GM15510 (cell line): ENCODE measurements around the gene CCDC69.

Experiments used
- POLR2A ChIP-seq: IDR thresholded peaks from 3 replicates; pipeline ENCODE4 v1.6.1; 2011; ENCODE audit warnings: borderline replicate concordance; ENCODE audit not compliant: insufficient read length; ENCODE audit errors: extremely low read depth

The CCDC69 gene

DNA sequence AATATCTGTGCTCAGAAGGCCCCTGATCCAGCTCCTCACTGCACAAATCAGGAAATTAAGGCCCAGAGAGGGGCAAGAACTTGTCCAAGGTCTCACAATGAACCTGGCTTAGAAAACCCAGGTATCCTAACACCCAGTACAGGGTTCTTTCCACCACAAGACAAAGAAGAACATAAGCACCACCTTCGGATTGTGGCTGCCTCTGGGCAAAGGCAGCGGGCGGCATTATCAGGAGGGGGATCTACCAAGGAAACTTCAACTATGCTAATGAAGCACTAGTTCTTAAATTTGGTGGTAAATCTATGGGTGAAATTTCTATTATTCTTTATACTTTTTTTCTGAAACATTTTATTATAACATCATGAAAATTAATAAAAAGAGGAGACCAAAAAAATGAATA, 84.2 kb downstream of the CCDC69 start:
- no peak for TF ChIP-seq POLR2A

DNA sequence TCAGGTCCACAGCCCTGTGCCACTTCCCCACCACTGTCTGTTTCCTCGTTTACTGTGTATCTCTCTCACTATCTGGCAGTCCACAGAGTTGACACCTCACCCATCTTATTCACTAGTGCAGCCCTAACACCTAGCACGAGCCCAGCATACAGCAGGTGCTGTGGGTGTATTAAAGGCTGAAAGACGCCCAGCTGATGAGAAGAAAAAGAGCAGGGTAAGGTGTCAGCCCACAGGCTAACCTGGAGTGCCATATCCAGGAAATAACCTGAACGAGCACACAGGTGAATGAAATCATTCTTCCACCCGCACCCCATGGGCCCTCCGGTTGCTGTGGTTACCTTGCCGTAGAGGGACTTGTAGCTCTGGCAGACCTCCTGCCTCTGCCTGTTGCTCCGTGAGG, 84.9 kb downstream of the CCDC69 start:
- no peak for TF ChIP-seq POLR2A

DNA sequence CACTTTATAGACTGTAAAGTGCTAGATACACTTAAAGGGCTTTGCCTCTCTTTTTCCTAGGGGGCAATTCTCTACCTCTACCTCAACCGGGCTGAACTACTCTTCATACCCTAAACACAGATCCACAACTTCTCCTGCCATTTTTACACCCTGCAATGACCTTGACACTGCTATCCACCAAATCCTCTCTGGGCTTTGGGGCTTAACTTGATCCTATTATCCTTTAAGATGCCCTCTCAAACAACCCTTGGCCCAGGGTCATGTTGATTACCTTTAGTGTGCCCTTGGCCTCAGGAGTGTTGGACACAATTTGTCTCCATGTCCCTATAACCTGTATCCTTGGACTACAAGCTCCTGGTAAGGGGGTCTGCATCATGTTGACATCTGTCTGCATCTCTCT, 85.8 kb downstream of the CCDC69 start:
- TF ChIP-seq POLR2A = no peak

DNA sequence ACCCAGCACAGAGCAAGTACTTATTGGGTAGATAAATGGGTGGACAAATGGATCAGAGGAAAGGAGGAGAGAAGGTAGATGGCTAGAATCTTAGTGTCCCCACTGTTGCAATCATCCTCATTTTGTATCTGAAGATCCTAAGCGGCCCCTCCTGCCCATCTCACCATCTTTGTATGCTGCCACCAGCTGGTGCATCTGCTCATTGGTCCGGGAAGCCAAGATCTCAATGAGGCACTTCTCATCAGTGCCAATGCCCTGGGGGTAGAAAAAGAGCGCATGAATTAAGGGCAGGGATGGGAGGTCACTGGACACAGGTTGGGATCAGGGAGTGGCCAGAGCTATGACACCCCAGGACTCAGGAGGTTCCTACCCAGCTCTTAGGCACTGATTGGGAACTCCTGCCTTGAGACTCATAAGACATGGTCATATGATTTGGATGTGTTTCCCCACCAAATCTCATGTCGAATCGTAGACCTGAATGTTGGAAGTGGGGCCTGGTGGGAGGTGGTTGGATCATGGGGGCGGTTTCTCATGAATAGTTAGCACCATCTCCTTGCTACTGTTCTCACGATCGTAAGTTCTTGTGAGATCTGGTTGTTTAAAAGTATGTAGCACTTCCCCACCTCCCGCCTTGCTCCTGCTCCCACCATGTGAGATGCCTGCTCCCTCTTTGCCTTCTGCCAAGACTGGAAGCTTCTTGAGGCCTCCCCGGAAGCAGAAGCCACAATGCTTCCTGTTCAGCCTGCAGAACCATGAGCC, 86.6 kb downstream of the CCDC69 start:
- no peak for TF ChIP-seq POLR2A

DNA sequence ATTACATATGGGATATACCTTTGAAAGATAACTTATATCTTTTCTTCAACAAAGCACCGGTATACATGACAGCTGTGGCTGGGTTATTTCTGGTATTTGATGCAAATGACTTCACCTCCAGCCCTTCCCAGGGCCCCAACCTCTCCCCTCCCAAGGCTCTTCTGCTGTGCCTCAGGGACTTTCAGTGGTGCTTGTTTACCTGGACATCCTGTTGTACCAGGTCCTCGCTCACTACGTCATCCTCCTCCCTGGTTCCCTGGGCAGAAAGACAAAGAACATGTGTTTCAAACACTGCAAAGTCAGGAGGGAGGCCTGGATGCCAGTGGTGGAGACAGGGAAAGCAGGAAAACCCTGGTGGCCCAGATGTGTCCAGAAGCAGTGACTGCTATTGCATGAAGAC, 89.7 kb downstream of the CCDC69 start:
- no peak for TF ChIP-seq POLR2A

DNA sequence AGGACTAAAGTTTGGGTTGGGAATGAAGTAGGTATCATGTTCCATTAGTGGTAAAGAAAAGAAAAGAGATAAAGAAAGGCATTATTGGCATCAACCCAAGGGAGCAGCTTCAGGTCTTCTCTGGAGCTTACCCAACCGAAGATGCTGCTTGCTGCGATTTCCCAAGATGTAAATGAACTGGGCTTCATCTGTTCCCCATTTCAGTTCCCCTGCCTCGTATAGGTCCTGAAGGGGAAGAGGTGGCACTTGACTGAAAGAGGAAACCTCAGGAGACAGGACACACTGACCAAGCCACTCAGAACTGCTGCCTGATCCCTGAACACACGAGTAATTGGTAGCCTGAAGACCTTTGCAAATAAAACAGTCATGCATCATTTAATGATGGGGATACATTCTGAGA, 90.9 kb downstream of the CCDC69 start:
- no peak for TF ChIP-seq POLR2A
